A673 (cell line): ENCODE data around the gene PPP1R37.

ENCODE experiments used
- EZH2 ChIP-seq: fragments of 200-600 bp; sonication (generic); IDR thresholded peaks from 2 replicates; pipeline ENCODE4 v1.6.1; 2017; ENCODE audit warnings: borderline replicate concordance, low read depth, mild to moderate bottlenecking, mixed read lengths, antibody characterized with exemption, low read length; ENCODE audit not compliant: poor library complexity, severe bottlenecking
- TF ChIP-seq, protein P1 (sequence below): fragments of 300-800, 200-600 bp; sonication (generic); conservative IDR thresholded peaks from 2 replicates; pipeline ENCODE4 v1.5.1; 2017; ENCODE audit warnings: low read depth, mild to moderate bottlenecking, antibody characterized with exemption, low read length, moderate library complexity, mixed read lengths

GRCh38 chr19:45071545-45071938 lies 21.4 kb upstream of the PPP1R37 start:
- TF ChIP-seq, protein P1, sequence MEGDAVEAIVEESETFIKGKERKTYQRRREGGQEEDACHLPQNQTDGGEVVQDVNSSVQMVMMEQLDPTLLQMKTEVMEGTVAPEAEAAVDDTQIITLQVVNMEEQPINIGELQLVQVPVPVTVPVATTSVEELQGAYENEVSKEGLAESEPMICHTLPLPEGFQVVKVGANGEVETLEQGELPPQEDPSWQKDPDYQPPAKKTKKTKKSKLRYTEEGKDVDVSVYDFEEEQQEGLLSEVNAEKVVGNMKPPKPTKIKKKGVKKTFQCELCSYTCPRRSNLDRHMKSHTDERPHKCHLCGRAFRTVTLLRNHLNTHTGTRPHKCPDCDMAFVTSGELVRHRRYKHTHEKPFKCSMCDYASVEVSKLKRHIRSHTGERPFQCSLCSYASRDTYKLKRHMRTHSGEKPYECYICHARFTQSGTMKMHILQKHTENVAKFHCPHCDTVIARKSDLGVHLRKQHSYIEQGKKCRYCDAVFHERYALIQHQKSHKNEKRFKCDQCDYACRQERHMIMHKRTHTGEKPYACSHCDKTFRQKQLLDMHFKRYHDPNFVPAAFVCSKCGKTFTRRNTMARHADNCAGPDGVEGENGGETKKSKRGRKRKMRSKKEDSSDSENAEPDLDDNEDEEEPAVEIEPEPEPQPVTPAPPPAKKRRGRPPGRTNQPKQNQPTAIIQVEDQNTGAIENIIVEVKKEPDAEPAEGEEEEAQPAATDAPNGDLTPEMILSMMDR = no peak
- no peak for TF ChIP-seq EZH2
